HL-60 (cell line): ENCODE results near the gene FBXO33.

Experiments used
- DNase-seq, 2 experiments: peaks; one replicate each; pipeline ENCODE4 v3.0.0-alpha.2; 2010 to 2020; ENCODE audit warnings: low read depth in 1 of 2, low spot score in 1 of 2
- H3K27ac ChIP-seq: fragments of 250-450 bp; sonication (Bioruptor Pico); replicated peaks from 2 replicates; pipeline ENCODE4 v1.5.1; 2020; ENCODE audit warnings: mild to moderate bottlenecking, moderate library complexity
- H3K27me3 ChIP-seq: fragments of 250-450 bp; sonication (Bioruptor Pico); 2 replicates; pipeline ENCODE4 v1.5.1; 2021; ENCODE audit warnings: mild to moderate bottlenecking, moderate library complexity; ENCODE audit not compliant: insufficient read depth, poor library complexity, severe bottlenecking
- H3K4me3 ChIP-seq: replicated peaks from 2 replicates; pipeline ENCODE4 v1.5.1; 2011; ENCODE audit warnings: mild to moderate bottlenecking, control low read depth, low read length; ENCODE audit not compliant: insufficient read depth
- GABPA ChIP-seq: IDR thresholded peaks from 2 replicates; pipeline ENCODE4 v1.6.1; 2012; ENCODE audit warnings: low read depth
- POLR2AphosphoS5 ChIP-seq: IDR thresholded peaks from 2 replicates; pipeline ENCODE4 v1.6.1; 2012; ENCODE audit warnings: low read depth
- SPI1 ChIP-seq: IDR thresholded peaks from 2 replicates; pipeline ENCODE4 v1.6.1; 2012; ENCODE audit warnings: low read depth, mild to moderate bottlenecking, borderline replicate concordance
- TF ChIP-seq, protein P1 (sequence below): IDR thresholded peaks from 2 replicates; pipeline ENCODE4 v1.6.1; 2012; ENCODE audit warnings: low read depth; ENCODE audit not compliant: insufficient replicate concordance
- TF ChIP-seq, protein P2 (sequence below): IDR thresholded peaks from one replicate; pipeline ENCODE4 v1.5.1; 2011; ENCODE audit warnings: low read length, control low read depth, inconsistent platforms; ENCODE audit not compliant: insufficient read depth

FBXO33 gene

DNA sequence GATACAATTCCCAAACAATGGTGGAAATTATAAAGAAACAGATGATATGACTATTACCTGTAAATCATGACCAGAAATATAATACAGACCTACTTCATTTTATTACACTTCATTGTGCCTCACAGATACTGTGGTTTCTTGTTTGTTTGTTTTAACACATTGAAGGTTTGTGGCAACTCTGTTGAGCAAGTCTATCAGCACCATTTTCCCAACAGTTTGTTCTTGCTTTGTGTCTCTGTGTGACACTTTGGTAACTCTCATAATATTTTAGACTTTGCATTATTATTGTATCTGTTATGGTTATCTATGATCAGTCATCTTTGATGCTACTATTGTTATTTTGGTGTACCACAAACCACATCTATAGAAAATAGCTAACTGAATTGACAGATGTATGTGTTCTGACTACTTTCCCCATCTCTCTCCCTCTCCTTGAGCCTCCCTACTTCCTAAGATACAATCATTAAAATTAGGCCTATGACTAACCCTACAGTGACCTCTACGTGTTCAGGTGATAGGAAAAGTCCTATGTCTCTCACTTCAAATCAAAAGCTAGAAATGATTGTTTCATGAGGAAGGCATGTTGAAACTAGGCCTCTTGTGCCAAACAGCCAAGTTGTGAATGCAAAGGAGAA is 49.1 kb downstream of the FBXO33 start:
- Histone ChIP-seq H3K4me3 (no peak overlapping the region), H3K27ac (0 out of 2 replicates have a peak overlapping the region, but pooled peaks have one; percentile 2), H3K27me3 (no peaks in the 10 kb centered on the region)
- no peak for DNase-seq
- TF ChIP-seq GABPA, result no peak
- TF ChIP-seq, protein P1, sequence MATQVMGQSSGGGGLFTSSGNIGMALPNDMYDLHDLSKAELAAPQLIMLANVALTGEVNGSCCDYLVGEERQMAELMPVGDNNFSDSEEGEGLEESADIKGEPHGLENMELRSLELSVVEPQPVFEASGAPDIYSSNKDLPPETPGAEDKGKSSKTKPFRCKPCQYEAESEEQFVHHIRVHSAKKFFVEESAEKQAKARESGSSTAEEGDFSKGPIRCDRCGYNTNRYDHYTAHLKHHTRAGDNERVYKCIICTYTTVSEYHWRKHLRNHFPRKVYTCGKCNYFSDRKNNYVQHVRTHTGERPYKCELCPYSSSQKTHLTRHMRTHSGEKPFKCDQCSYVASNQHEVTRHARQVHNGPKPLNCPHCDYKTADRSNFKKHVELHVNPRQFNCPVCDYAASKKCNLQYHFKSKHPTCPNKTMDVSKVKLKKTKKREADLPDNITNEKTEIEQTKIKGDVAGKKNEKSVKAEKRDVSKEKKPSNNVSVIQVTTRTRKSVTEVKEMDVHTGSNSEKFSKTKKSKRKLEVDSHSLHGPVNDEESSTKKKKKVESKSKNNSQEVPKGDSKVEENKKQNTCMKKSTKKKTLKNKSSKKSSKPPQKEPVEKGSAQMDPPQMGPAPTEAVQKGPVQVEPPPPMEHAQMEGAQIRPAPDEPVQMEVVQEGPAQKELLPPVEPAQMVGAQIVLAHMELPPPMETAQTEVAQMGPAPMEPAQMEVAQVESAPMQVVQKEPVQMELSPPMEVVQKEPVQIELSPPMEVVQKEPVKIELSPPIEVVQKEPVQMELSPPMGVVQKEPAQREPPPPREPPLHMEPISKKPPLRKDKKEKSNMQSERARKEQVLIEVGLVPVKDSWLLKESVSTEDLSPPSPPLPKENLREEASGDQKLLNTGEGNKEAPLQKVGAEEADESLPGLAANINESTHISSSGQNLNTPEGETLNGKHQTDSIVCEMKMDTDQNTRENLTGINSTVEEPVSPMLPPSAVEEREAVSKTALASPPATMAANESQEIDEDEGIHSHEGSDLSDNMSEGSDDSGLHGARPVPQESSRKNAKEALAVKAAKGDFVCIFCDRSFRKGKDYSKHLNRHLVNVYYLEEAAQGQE, result no peak
- TF ChIP-seq, protein P2, sequence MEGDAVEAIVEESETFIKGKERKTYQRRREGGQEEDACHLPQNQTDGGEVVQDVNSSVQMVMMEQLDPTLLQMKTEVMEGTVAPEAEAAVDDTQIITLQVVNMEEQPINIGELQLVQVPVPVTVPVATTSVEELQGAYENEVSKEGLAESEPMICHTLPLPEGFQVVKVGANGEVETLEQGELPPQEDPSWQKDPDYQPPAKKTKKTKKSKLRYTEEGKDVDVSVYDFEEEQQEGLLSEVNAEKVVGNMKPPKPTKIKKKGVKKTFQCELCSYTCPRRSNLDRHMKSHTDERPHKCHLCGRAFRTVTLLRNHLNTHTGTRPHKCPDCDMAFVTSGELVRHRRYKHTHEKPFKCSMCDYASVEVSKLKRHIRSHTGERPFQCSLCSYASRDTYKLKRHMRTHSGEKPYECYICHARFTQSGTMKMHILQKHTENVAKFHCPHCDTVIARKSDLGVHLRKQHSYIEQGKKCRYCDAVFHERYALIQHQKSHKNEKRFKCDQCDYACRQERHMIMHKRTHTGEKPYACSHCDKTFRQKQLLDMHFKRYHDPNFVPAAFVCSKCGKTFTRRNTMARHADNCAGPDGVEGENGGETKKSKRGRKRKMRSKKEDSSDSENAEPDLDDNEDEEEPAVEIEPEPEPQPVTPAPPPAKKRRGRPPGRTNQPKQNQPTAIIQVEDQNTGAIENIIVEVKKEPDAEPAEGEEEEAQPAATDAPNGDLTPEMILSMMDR, result no peak
- TF ChIP-seq POLR2AphosphoS5, result no peak
- no peak for TF ChIP-seq SPI1

DNA sequence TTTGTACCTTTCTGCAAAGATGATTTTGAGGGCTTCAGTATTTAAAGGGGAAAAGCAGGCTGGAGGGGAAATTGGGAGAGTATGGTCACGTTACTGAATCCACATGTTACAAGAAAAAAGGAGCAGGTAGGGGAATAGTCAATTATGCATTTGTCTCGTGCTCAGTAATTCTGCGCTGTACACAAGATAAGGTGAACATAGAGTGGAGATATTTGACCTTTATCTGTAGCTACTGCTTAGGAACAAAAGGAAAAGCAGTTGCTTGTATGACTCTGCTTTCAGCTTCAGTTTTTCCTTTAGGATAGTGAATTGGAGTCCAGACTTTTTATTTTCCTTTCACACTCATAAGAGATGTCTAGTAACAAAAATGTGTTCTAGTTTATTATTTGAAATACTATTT is 49.8 kb downstream of the FBXO33 start:
- TF ChIP-seq GABPA, result no peak
- TF ChIP-seq SPI1, result no peak
- TF ChIP-seq, protein P1, result no peak
- no peak for TF ChIP-seq POLR2AphosphoS5
- H3K27me3 ChIP-seq, result no peaks in the 10 kb centered on the region
- H3K4me3 ChIP-seq, result no peak overlapping the region
- DNase-seq, result no peak
- H3K27ac ChIP-seq, result no peak overlapping the region

DNA sequence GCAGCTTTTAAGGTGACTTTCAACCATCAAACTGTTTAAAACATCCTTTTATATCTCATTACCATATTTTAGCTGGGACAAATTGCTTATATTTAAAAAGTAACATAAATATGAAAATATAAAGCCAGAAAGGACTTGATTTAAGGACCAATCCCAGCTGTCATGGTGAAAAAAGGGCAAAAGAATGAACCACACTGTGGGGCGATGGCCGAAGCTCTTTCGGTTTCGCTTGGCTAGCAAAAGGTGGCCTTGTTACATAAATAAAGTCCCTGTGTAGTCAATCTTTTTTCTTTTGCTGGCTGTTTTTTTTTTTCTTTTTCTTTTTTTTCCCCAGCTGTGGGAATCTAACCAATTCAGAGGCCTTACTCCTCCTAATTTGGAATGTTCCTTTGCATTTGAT is 50.9 kb downstream of the FBXO33 start:
- no peak overlapping the region for H3K27ac ChIP-seq
- no peak for TF ChIP-seq POLR2AphosphoS5
- no peak for DNase-seq
- H3K4me3 ChIP-seq, result no peak overlapping the region
- no peaks in the 10 kb centered on the region for H3K27me3 ChIP-seq

DNA sequence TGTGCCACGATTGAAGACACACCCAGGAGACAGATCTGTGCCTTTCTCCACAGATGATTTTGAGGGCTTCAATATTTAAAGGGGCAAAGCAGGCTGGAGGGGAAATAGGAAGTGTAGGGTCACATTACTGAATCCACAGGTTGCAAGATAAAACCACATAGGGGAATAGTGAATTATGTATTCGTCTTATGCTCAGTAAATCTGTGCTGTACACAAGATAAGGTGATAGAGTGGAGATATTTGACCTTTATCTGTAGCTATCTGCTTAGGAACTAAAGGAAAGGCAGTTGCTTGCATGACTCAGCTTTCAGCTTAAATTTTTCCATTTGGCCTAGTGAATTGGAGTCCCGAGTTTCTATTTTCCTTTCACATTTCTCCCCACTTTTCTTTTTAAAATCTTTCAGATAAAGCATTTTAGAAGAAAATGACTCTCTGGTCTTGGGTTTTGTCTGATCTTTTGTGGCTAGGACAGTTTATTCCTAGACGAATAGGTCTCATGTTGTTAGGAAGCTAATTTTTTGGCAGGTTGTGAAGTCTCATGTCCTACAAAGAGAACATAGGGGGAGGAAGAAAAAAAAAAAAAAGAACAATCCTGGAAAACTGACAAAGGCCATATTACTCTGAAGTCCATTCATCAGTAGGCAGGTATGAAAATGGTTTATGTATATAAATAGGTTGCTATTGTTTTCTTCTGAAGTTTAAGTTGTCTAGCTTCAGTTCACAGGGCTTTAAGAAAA is 55.4 kb downstream of the FBXO33 start:
- H3K27ac ChIP-seq, result no peak overlapping the region
- DNase-seq, result no peak

More for the DNA sequence above, 55.4 kb downstream of the FBXO33 start:
- H3K27me3 ChIP-seq, result no peaks in the 10 kb centered on the region
- TF ChIP-seq POLR2AphosphoS5 (no peak), GABPA (no peak), SPI1 (no peak)
- TF ChIP-seq, protein P2, result no peak
- TF ChIP-seq, protein P1, result no peak
- H3K4me3 ChIP-seq, result no peak overlapping the region
